ENCODE measurements around the gene ERAL1. TPM values are rescaled to one million over a fixed set of nuclear protein-coding genes. Genes with fewer than 3 reads are reported as not detected.

Gene ERAL1
- total RNA-seq, 1 experiment from 2014 or later: 47.2 TPM

DNA sequence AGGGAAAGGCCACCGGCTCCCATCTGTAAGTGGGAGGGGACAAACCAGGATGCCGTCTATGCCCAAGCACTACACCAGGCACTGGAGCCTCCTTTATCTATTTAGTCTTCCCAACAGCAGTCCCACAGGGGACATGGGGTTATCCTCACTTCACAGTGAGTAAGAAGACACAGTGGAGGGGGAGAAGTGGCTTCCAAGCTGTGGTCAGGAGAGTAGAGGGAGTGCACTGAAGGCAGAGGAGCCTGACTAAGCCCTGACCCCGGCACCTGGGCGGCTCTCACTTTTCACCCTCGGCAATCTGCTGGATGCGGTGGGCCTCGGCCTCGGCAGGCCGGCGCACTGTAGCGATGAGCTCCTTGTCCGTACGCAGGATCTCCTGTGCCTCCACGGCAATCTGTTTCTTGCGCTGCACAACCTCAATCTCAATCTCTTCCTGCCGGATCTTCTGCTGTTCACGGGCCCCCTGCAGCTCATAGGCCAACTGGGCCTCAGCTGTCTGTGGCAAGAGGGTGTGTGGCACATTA, 26.8 kb downstream of the ERAL1 start:
- no peak for DNase-seq
- no TSS peak for BruUV-seq (replicated peaks)
- Mint-ChIP-seq H3K27ac (ENCODE audit: unreplicated experiment) (no peak overlapping the region), H3K36me3 (ENCODE audit: insufficient read depth, unreplicated experiment) (peaks cover 10% of the 10 kb centered on the region), H3K4me3 (ENCODE audit: low read depth, unreplicated experiment) (no peak overlapping the region), H3K27me3 (ENCODE audit: unreplicated experiment) (no peaks in the 10 kb centered on the region), H3K9me3 (ENCODE audit: low read depth, unreplicated experiment) (no peaks in the 10 kb centered on the region), H3K4me1 (ENCODE audit: low read depth, unreplicated experiment) (no peaks in the 10 kb centered on the region)
- intact Hi-C loops (cut with micrococcal nuclease; ENCODE audit: unreplicated experiment): no loop called here
- TF ChIP-seq, protein P1, sequence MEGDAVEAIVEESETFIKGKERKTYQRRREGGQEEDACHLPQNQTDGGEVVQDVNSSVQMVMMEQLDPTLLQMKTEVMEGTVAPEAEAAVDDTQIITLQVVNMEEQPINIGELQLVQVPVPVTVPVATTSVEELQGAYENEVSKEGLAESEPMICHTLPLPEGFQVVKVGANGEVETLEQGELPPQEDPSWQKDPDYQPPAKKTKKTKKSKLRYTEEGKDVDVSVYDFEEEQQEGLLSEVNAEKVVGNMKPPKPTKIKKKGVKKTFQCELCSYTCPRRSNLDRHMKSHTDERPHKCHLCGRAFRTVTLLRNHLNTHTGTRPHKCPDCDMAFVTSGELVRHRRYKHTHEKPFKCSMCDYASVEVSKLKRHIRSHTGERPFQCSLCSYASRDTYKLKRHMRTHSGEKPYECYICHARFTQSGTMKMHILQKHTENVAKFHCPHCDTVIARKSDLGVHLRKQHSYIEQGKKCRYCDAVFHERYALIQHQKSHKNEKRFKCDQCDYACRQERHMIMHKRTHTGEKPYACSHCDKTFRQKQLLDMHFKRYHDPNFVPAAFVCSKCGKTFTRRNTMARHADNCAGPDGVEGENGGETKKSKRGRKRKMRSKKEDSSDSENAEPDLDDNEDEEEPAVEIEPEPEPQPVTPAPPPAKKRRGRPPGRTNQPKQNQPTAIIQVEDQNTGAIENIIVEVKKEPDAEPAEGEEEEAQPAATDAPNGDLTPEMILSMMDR (IDR thresholded peaks at IDR 0.05; ENCODE audit: unreplicated experiment): no peak
- CTCF ChIA-PET: no interaction called here

GRCh38 chr17:28882154-28882895, 27.5 kb downstream of the ERAL1 start:
- Mint-ChIP-seq H3K4me1 (ENCODE audit: low read depth, unreplicated experiment) (no peaks in the 10 kb centered on the region), H3K36me3 (ENCODE audit: insufficient read depth, unreplicated experiment) (peaks cover 13% of the 10 kb centered on the region), H3K4me3 (ENCODE audit: low read depth, unreplicated experiment) (no peak overlapping the region), H3K9me3 (ENCODE audit: low read depth, unreplicated experiment) (no peaks in the 10 kb centered on the region), H3K27me3 (ENCODE audit: unreplicated experiment) (no peaks in the 10 kb centered on the region), H3K27ac (ENCODE audit: unreplicated experiment) (no peak overlapping the region)
- no TSS peak for BruUV-seq (replicated peaks)
- intact Hi-C loops (cut with micrococcal nuclease; ENCODE audit: unreplicated experiment): no loop called here
- CTCF ChIA-PET: no interaction called here
- TF ChIP-seq, protein P1 (IDR thresholded peaks at IDR 0.05; ENCODE audit: unreplicated experiment): no peak
- no peak for DNase-seq

DNA sequence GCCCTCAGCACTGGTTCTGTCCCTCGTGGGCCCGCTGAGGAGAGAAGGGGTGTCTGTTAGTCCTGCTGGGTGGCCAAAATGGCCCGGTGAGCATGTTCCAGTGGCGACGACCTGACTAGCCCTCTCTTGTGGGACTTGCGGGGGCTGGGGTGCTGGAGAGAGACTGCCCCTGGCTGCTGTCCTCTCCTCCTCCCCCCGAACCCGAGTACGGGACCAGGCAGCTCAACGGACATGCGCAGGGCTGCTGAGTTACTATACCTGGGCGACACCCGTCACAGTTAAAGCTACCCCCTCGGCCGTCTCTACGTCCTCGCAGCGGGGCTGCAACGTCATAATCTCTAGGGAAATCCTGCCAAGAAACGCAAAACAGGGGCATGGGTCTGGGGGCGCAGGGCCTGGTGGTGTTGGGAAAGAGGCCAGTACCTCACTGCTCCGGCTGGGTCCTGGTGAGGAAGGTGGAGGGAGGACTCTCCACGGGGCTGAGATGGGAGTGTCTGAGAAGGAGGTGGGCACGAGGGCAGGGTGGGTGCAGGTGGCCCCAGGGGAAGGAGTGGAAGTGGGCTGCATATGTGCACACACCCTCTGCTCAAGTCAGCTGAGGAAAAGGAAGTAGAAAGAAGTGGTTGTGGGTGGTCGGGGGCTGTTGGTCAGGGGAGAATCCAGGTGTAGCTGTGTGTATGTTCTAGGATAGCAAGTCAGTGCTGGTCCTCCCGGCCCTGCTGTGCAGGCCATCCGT, 29.3 kb downstream of the ERAL1 start:
- H3K27ac Mint-ChIP-seq (ENCODE audit: unreplicated experiment): no peak overlapping the region
- CTCF ChIA-PET: no interaction called here

DNA sequence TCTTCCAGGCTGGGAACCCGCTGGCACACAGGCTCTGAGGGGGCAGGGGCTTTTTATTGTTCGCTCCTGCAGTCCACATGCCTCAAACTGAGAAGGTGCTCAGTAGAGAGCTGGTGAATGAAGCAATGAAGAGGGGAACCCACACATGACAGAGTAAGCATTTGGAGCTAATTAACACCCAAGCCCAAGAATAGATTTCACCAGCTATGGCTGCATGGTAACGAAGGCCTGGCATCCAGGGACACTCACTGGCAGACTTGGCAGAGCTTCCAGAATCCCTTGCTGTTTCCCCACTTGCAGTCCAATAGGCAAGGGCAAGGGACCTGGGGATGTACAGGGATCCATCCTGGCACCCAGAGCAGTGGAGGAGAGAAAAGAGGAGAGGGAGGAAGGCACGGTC, 30.5 kb downstream of the ERAL1 start:
- CTCF ChIA-PET: no interaction called here
- H3K9me3 Mint-ChIP-seq (ENCODE audit: low read depth, unreplicated experiment): no peaks in the 10 kb centered on the region
- H3K27me3 Mint-ChIP-seq (ENCODE audit: unreplicated experiment): no peaks in the 10 kb centered on the region
- no peak for DNase-seq
- intact Hi-C loops (cut with micrococcal nuclease; ENCODE audit: unreplicated experiment): no loop called here
- H3K27ac Mint-ChIP-seq (ENCODE audit: unreplicated experiment): no peak overlapping the region
- H3K4me1 Mint-ChIP-seq (ENCODE audit: low read depth, unreplicated experiment): no peaks in the 10 kb centered on the region
- no TSS peak for BruUV-seq (replicated peaks)
- TF ChIP-seq, protein P1 (IDR thresholded peaks at IDR 0.05; ENCODE audit: unreplicated experiment): no peak
- no peak overlapping the region for H3K4me3 Mint-ChIP-seq (ENCODE audit: low read depth, unreplicated experiment)
- H3K36me3 Mint-ChIP-seq (ENCODE audit: insufficient read depth, unreplicated experiment): peaks cover 8% of the 10 kb centered on the region

More for the DNA sequence above, 29.3 kb downstream of the ERAL1 start:
- intact Hi-C loops (cut with micrococcal nuclease; ENCODE audit: unreplicated experiment): no loop called here
- TF ChIP-seq, protein P1 (IDR thresholded peaks at IDR 0.05; ENCODE audit: unreplicated experiment): no peak
- Mint-ChIP-seq H3K4me3 (ENCODE audit: low read depth, unreplicated experiment) (no peak overlapping the region), H3K9me3 (ENCODE audit: low read depth, unreplicated experiment) (no peaks in the 10 kb centered on the region), H3K4me1 (ENCODE audit: low read depth, unreplicated experiment) (no peaks in the 10 kb centered on the region), H3K36me3 (ENCODE audit: insufficient read depth, unreplicated experiment) (peaks cover 13% of the 10 kb centered on the region), H3K27me3 (ENCODE audit: unreplicated experiment) (no peaks in the 10 kb centered on the region)
- no peak for DNase-seq
- no TSS peak for BruUV-seq (replicated peaks)

All from Calu3 (cell line).